HepG2 (cell line): Measurements from ENCODE around the gene IFT172. TPM values are rescaled to one million over a fixed set of nuclear protein-coding genes. Genes with fewer than 3 reads are reported as not detected.
A peak's percentile ranks its signal among the peaks of the same experiment; 100 is the strongest.

ENCODE experiments used
- CHD4 ChIP-seq: fragments of 200-600 bp; sonication (generic); IDR thresholded peaks from 2 replicates; pipeline ENCODE4 v1.7.0; 2017; ENCODE audit warnings: mild to moderate bottlenecking, low read length, borderline replicate concordance
- CREM ChIP-seq, 2 experiments: sonication (generic) in 1 of 2; formaldehyde crosslinking in 1 of 2; IDR thresholded peaks; 2 replicates each; pipeline versions ENCODE4 v1.4.0 to v1.6.1; 2016 to 2020; ENCODE audit warnings: antibody characterized with exemption in 1 of 2, mild to moderate bottlenecking in 1 of 2, missing genetic modification reagents in 1 of 2
- DDIT3 ChIP-seq: sonication (generic); formaldehyde crosslinking; IDR thresholded peaks from 2 replicates; pipeline ENCODE4 v1.4.0; 2020; ENCODE audit warnings: mild to moderate bottlenecking, missing genetic modification reagents
- EED ChIP-seq: sonication (generic); formaldehyde crosslinking; IDR thresholded peaks from 2 replicates; pipeline ENCODE4 v1.5.0; 2020; ENCODE audit warnings: mild to moderate bottlenecking, missing genetic modification reagents
- IRF2 ChIP-seq: IDR thresholded peaks from 2 replicates; pipeline ENCODE4 v1.6.1; 2018; ENCODE audit warnings: missing genetic modification reagents, missing compliant biosample characterization
- JDP2 ChIP-seq: sonication (generic); formaldehyde crosslinking; IDR thresholded peaks from 2 replicates; pipeline ENCODE4 v1.8.1; 2022; ENCODE audit warnings: missing genetic modification reagents, borderline replicate concordance
- MATR3 ChIP-seq: sonication (generic); formaldehyde crosslinking; IDR thresholded peaks from 2 replicates; pipeline ENCODE4 v1.4.0; 2020; ENCODE audit warnings: missing genetic modification reagents
- MLXIP ChIP-seq: sonication (generic); formaldehyde crosslinking; IDR thresholded peaks from 2 replicates; pipeline ENCODE4 v1.9.0; 2021; ENCODE audit warnings: missing genetic modification reagents, borderline replicate concordance
- MTA3 ChIP-seq: sonication (generic); formaldehyde crosslinking; IDR thresholded peaks from 2 replicates; pipeline ENCODE4 v1.4.0; 2020; ENCODE audit warnings: missing genetic modification reagents
- NFIB ChIP-seq: sonication (generic); formaldehyde crosslinking; IDR thresholded peaks from 2 replicates; pipeline ENCODE4 v1.9.0; 2021; ENCODE audit warnings: missing genetic modification reagents, mild to moderate bottlenecking, borderline replicate concordance
- PCBP1 ChIP-seq: fragments of 200-400 bp; formaldehyde crosslinking; IDR thresholded peaks from 2 replicates; pipeline ENCODE4 v1.6.1; 2017; ENCODE audit warnings: mild to moderate bottlenecking, low read depth, low read length, borderline replicate concordance
- PRMT3 ChIP-seq: sonication (generic); formaldehyde crosslinking; IDR thresholded peaks from 2 replicates; pipeline ENCODE4 v1.8.1; 2022; ENCODE audit warnings: low read depth, mild to moderate bottlenecking, moderate library complexity, missing genetic modification reagents, borderline replicate concordance
- SIX4 ChIP-seq: sonication (generic); formaldehyde crosslinking; IDR thresholded peaks from 2 replicates; pipeline ENCODE4 v1.4.0; 2020; ENCODE audit warnings: missing genetic modification reagents
- ZNF207 ChIP-seq: fragments of 450-650 bp; IDR thresholded peaks from 2 replicates; pipeline ENCODE4 v1.6.1; 2016; ENCODE audit warnings: antibody characterized with exemption, borderline replicate concordance
- ZNF281 ChIP-seq: sonication (generic); formaldehyde crosslinking; IDR thresholded peaks from 2 replicates; pipeline ENCODE4 v1.4.0; 2020; ENCODE audit warnings: missing genetic modification reagents, borderline replicate concordance
- ZNF432 ChIP-seq: sonication (generic); formaldehyde crosslinking; IDR thresholded peaks from 2 replicates; pipeline ENCODE4 v1.5.0; 2020; ENCODE audit warnings: missing genetic modification reagents, mild to moderate bottlenecking, borderline replicate concordance
- polyA plus RNA-seq, 8 experiments: library from polyadenylated mRNA; depleted of rRNA in 3 of 8; stranded (reverse) in 7 of 8; unstranded in 1 of 8; fragments of >200 nt; fragmentation: Illumina TruSeq in 4 of 8; extraction: Trizol in 4 of 8; gene quantifications; 2 replicates each; pipeline versions ENCODE4 v1.2.1 to v1.2.3, GENCODE V29; 2011 to 2016; ENCODE audit warnings: low read depth in 4 of 8, missing spikeins in 1 of 8, mixed read lengths in 1 of 8; ENCODE audit not compliant: insufficient read depth in 1 of 8
- total RNA-seq, 5 experiments: library from RNA; depleted of rRNA; stranded (reverse); fragments of >200 nt; fragmentation: Illumina TruSeq; extraction: Trizol; gene quantifications; 2 replicates each; pipeline ENCODE4 v1.2.3, GENCODE V29; 2016; ENCODE audit warnings: low read depth in 1 of 5
- TF ChIP-seq, protein P1 (sequence below), 2 experiments: sonication (generic) in 1 of 2; formaldehyde crosslinking in 1 of 2; IDR thresholded peaks; 2 replicates each; pipeline versions ENCODE4 v1.4.0 to v1.6.1; 2018 to 2020; ENCODE audit warnings: missing genetic modification reagents in 2 of 2, borderline replicate concordance in 1 of 2, low read depth in 1 of 2, mild to moderate bottlenecking in 1 of 2, missing biosample characterization in 1 of 2
- TF ChIP-seq, protein P2 (sequence below): sonication (generic); formaldehyde crosslinking; IDR thresholded peaks from 2 replicates; pipeline ENCODE4 v1.4.0; 2020; ENCODE audit warnings: mild to moderate bottlenecking, missing genetic modification reagents

Gene IFT172
- total and polyA plus RNA-seq, 2 of the 13 experiments (the other 11 are each of a cell fraction or from before 2014, with no cell fraction given), result 21.6 to 35.7 TPM

DNA sequence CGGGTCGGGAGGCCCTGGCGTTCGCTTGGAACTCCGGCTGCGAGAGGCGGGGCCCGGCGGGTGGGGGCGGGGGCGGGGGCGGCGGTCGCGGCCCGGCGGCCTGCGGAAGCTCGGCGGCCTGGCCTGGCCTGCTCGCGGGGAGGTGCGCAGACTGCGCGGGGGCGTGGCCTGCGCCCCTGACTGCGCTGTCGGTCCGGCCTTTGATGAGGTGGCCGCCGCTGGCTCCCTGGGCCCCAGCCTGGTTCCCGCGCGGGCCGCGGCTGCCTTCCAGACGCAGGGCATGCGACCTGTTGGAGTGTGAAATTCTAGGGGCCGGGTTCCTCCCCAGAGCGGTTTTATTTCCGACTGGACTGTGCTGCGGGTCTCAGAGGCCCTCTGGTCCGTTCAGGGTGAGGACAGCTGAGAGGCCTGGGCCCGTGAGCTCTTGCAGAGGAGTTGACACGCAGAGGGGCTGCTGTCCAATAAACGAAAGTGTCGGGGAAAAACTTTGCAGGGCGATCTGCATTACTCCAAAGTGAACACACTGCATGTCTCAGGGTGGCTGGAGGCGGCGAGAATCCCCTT, 60.5 kb downstream of the IFT172 start (continued):
- peak; percentile 83 for TF ChIP-seq PRMT3 (CRISPR knock-in tag)
- TF ChIP-seq ZNF281 (CRISPR knock-in tag), result no peak
- no peak for TF ChIP-seq CHD4
- peak; percentile 57; the same call in 1 of the 2 replicates for TF ChIP-seq MLXIP (CRISPR knock-in tag)
- TF ChIP-seq SIX4, result no peak
- TF ChIP-seq JDP2 (CRISPR knock-in tag), result no peak; the same call in 1 of the 2 replicates
- no peak for TF ChIP-seq IRF2 (CRISPR knock-in tag)
- no peak; the same call in 1 of the 2 replicates for TF ChIP-seq EED (CRISPR knock-in tag)
- TF ChIP-seq DDIT3 (CRISPR knock-in tag), result no peak
- no peak for TF ChIP-seq ZNF207
- TF ChIP-seq MATR3, result no peak
- TF ChIP-seq MTA3 (CRISPR knock-in tag), result no peak
- TF ChIP-seq, protein P1, sequence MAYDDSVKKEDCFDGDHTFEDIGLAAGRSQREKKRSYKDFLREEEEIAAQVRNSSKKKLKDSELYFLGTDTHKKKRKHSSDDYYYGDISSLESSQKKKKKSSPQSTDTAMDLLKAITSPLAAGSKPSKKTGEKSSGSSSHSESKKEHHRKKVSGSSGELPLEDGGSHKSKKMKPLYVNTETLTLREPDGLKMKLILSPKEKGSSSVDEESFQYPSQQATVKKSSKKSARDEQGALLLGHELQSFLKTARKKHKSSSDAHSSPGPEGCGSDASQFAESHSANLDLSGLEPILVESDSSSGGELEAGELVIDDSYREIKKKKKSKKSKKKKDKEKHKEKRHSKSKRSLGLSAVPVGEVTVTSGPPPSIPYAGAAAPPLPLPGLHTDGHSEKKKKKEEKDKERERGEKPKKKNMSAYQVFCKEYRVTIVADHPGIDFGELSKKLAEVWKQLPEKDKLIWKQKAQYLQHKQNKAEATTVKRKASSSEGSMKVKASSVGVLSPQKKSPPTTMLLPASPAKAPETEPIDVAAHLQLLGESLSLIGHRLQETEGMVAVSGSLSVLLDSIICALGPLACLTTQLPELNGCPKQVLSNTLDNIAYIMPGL (CRISPR knock-in tag; IDR thresholded peaks at IDR 0.05; ENCODE audit: borderline replicate concordance in 1 of 2, low read depth in 1 of 2), result peak in 1 of 2 experiments; percentile 40; a peak in 2 of 4 replicates
- TF ChIP-seq ZNF432 (CRISPR knock-in tag), result no peak
- no peak for TF ChIP-seq NFIB (CRISPR knock-in tag)
- no peak; the same call in 1 of the 2 replicates for TF ChIP-seq CREM (IDR thresholded peaks at IDR 0.05)
- TF ChIP-seq CREM (CRISPR knock-in tag; IDR thresholded peaks at IDR 0.05), result no peak
- TF ChIP-seq, protein P2, sequence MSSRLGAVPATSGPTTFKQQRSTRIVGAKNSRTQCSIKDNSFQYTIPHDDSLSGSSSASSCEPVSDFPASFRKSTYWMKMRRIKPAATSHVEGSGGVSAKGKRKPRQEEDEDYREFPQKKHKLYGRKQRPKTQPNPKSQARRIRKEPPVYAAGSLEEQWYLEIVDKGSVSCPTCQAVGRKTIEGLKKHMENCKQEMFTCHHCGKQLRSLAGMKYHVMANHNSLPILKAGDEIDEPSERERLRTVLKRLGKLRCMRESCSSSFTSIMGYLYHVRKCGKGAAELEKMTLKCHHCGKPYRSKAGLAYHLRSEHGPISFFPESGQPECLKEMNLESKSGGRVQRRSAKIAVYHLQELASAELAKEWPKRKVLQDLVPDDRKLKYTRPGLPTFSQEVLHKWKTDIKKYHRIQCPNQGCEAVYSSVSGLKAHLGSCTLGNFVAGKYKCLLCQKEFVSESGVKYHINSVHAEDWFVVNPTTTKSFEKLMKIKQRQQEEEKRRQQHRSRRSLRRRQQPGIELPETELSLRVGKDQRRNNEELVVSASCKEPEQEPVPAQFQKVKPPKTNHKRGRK, result no peak
- no peak for TF ChIP-seq PCBP1
